Neuronal stem cell (in vitro differentiated cells): Measurements from ENCODE around the gene RPAIN.

Experiments
- DNase-seq: peaks from one replicate; pipeline ENCODE4 v3.0.0-alpha.2; 2013; ENCODE audit warnings: low spot score
- H2AFZ ChIP-seq: one replicate; pipeline ENCODE4 v1.6.1; 2013; ENCODE audit warnings: mild to moderate bottlenecking, low read length, inconsistent platforms
- H2AK5ac ChIP-seq: 2 replicates; pipeline ENCODE4 v1.6.1; 2013; ENCODE audit warnings: low read depth, mild to moderate bottlenecking, inconsistent platforms, low read length, moderate library complexity, mixed read lengths
- H2BK120ac ChIP-seq: 2 replicates; pipeline ENCODE4 v1.6.1; 2013; ENCODE audit warnings: low read depth, mild to moderate bottlenecking, inconsistent platforms, low read length, moderate library complexity, mixed read lengths
- H2BK12ac ChIP-seq: one replicate; pipeline ENCODE4 v1.6.1; 2013; ENCODE audit warnings: low read length, inconsistent platforms
- H2BK15ac ChIP-seq: 2 replicates; pipeline ENCODE4 v1.6.1; 2013; ENCODE audit warnings: mild to moderate bottlenecking, low read length, inconsistent platforms, mixed read lengths
- H2BK5ac ChIP-seq: one replicate; pipeline ENCODE4 v1.6.1; 2013; ENCODE audit warnings: inconsistent platforms, mild to moderate bottlenecking, low read length, moderate library complexity
- H3K14ac ChIP-seq: one replicate; pipeline ENCODE4 v1.6.1; 2013; ENCODE audit warnings: low read length, inconsistent platforms
- H3K18ac ChIP-seq: 2 replicates; pipeline ENCODE4 v1.6.1; 2013; ENCODE audit warnings: low read length, inconsistent platforms
- H3K23ac ChIP-seq: 2 replicates; pipeline ENCODE4 v1.6.1; 2013; ENCODE audit warnings: low read depth, mild to moderate bottlenecking, mixed read lengths, low read length, inconsistent platforms; ENCODE audit not compliant: poor library complexity
- H3K27ac ChIP-seq: replicated peaks from 3 replicates; pipeline ENCODE4 v1.5.1; 2013; ENCODE audit warnings: low read length, inconsistent platforms
- H3K27me3 ChIP-seq, 3 experiments: 2 replicates each; pipeline ENCODE4 v1.6.1; 2013; ENCODE audit warnings: low read length in 3 of 3, mild to moderate bottlenecking in 2 of 3, inconsistent platforms in 1 of 3, low read depth in 1 of 3, mixed read lengths in 1 of 3, moderate library complexity in 1 of 3; ENCODE audit not compliant: control insufficient read depth in 3 of 3, insufficient read depth in 3 of 3
- H3K36me3 ChIP-seq, 2 donors: replicated peaks in 1 of 2; 2 replicates each; pipeline ENCODE4 v1.6.1; 2013; ENCODE audit warnings: low read length in 2 of 2; ENCODE audit not compliant: control insufficient read depth in 2 of 2, insufficient read depth in 2 of 2
- H3K4ac ChIP-seq: 2 replicates; pipeline ENCODE4 v1.6.1; 2013; ENCODE audit warnings: inconsistent platforms, mild to moderate bottlenecking, low read length, moderate library complexity
- H3K4me1 ChIP-seq, 2 donors: 1 replicate in 1 of 2; 2 replicates in 1 of 2; pipeline ENCODE4 v1.6.1; 2013; ENCODE audit warnings: low read length in 2 of 2, low read depth in 1 of 2; ENCODE audit not compliant: control insufficient read depth in 2 of 2, insufficient read depth in 1 of 2
- H3K4me2 ChIP-seq: one replicate; pipeline ENCODE4 v1.6.1; 2013; ENCODE audit warnings: mild to moderate bottlenecking, low read length, inconsistent platforms; ENCODE audit not compliant: insufficient read depth, poor library complexity, severe bottlenecking
- H3K4me3 ChIP-seq, 2 donors: 2 replicates each; pipeline ENCODE4 v1.5.1; 2013; ENCODE audit warnings: low read length in 2 of 2, mild to moderate bottlenecking in 2 of 2, inconsistent platforms in 1 of 2, moderate library complexity in 1 of 2
- H3K79me1 ChIP-seq: one replicate; pipeline ENCODE4 v1.6.1; 2013; ENCODE audit warnings: low read depth, mild to moderate bottlenecking, inconsistent platforms, low read length, moderate library complexity
- H3K9ac ChIP-seq: one replicate; pipeline ENCODE4 v1.6.1; 2013; ENCODE audit warnings: mild to moderate bottlenecking, low read depth, low read length, inconsistent platforms; ENCODE audit not compliant: poor library complexity
- H3K9me3 ChIP-seq, 2 donors: replicated peaks in 1 of 2; 2 replicates each; pipeline versions ENCODE3 to v1.6.1; 2013; ENCODE audit warnings: low read length in 2 of 2, mild to moderate bottlenecking in 2 of 2, inconsistent platforms in 1 of 2, low read depth in 1 of 2, mixed read lengths in 1 of 2, moderate library complexity in 1 of 2; ENCODE audit not compliant: control insufficient read depth in 2 of 2, insufficient read depth in 1 of 2
- H4K8ac ChIP-seq: one replicate; pipeline ENCODE4 v1.6.1; 2013; ENCODE audit warnings: low read depth, mild to moderate bottlenecking, inconsistent platforms, low read length, moderate library complexity
- H4K91ac ChIP-seq: one replicate; pipeline ENCODE4 v1.6.1; 2013; ENCODE audit warnings: low read length, low read depth, mild to moderate bottlenecking, inconsistent platforms; ENCODE audit not compliant: poor library complexity
- WGBS, 2 donors: extraction: QIAGEN DNeasy Blood & Tissue Kit; methylation state at CpG; one replicate each; pipeline ENCODE4 v1.1.7; 2013; ENCODE audit warnings: missing lambda C conversion rate in 2 of 2, mixed read lengths in 1 of 2; ENCODE audit not compliant: insufficient read length in 2 of 2, insufficient replicate concordance in 1 of 2; ENCODE audit errors: extremely low coverage in 2 of 2; 5-methylcytosine and 5-hydroxymethylcytosine counted together

Gene RPAIN

GRCh38 chr17:5410594-5411272 lies 9.2 kb upstream of the RPAIN start:
- H3K4me1 ChIP-seq = no peaks in the 10 kb centered on the region
- no peak overlapping the region for H3K4me2 ChIP-seq
- no peak overlapping the region for H3K4ac ChIP-seq
- peaks cover 43 to 96% of the 10 kb centered on the region in 2 donors for H3K36me3 ChIP-seq
- no CpG with 5 or more reads among the region's 7 CpGs for WGBS, 2 donors
- no peak overlapping the region for H2AFZ ChIP-seq
- no peak overlapping the region for H2BK12ac ChIP-seq
- H4K8ac ChIP-seq = no peak overlapping the region
- H3K27me3 ChIP-seq = no peaks in the 10 kb centered on the region
- no peak overlapping the region for H2BK120ac ChIP-seq
- no peak overlapping the region for H3K27ac ChIP-seq
- H3K4me3 ChIP-seq = no peak overlapping the region
- no peak overlapping the region for H3K18ac ChIP-seq
- H3K79me1 ChIP-seq = no peaks in the 10 kb centered on the region
- no peak overlapping the region for H4K91ac ChIP-seq
- H3K9me3 ChIP-seq = no peaks in the 10 kb centered on the region
- H2AK5ac ChIP-seq = no peak overlapping the region
- no peak overlapping the region for H2BK15ac ChIP-seq
- DNase-seq = no peak
- H3K14ac ChIP-seq = no peak overlapping the region
- H3K9ac ChIP-seq = no peak overlapping the region
- no peak overlapping the region for H2BK5ac ChIP-seq
- no peak overlapping the region for H3K23ac ChIP-seq

- no peak overlapping the region for H2BK12ac ChIP-seq
- H2AK5ac ChIP-seq = no peak overlapping the region
- H4K91ac ChIP-seq = no peak overlapping the region
- DNase-seq = no peak
- no peaks in the 10 kb centered on the region for H3K9me3 ChIP-seq
- H3K79me1 ChIP-seq = peaks cover 2% of the 10 kb centered on the region
- H3K36me3 ChIP-seq = peaks cover 28 to 84% of the 10 kb centered on the region in 2 donors
- H4K8ac ChIP-seq = no peak overlapping the region
- no peaks in the 10 kb centered on the region for H3K4me1 ChIP-seq
- no peak overlapping the region for H2BK15ac ChIP-seq
- no peak overlapping the region for H3K9ac ChIP-seq
- no peaks in the 10 kb centered on the region for H3K27me3 ChIP-seq
- no peak overlapping the region for H2AFZ ChIP-seq
- no peak overlapping the region for H2BK5ac ChIP-seq
- no peak overlapping the region for H3K4me3 ChIP-seq
- no peak overlapping the region for H3K14ac ChIP-seq
- no peak overlapping the region for H3K4ac ChIP-seq
- no peak overlapping the region for H3K27ac ChIP-seq
- no peak overlapping the region for H3K23ac ChIP-seq
- WGBS, 2 donors = no CpG with 5 or more reads among the region's 4 CpGs
- H2BK120ac ChIP-seq = no peak overlapping the region
- H3K18ac ChIP-seq = no peak overlapping the region
- no peak overlapping the region for H3K4me2 ChIP-seq
Measured at GRCh38 chr17:5413682-5414081, 6.3 kb upstream of the RPAIN start.

GRCh38 chr17:5416901-5417300 lies 3.1 kb upstream of the RPAIN start:
- peaks cover 2 to 5% of the 10 kb centered on the region in 2 donors for H3K4me1 ChIP-seq
- DNase-seq = no peak
- H2BK120ac ChIP-seq = no peak overlapping the region
- no CpG with 5 or more reads among the region's 2 CpGs for WGBS, 2 donors
- no peak overlapping the region for H2AFZ ChIP-seq
- H3K9me3 ChIP-seq = no peaks in the 10 kb centered on the region
- H3K4me2 ChIP-seq = no peak overlapping the region
- no peak overlapping the region for H2BK15ac ChIP-seq
- peaks cover 5% of the 10 kb centered on the region for H3K79me1 ChIP-seq
- no peaks in the 10 kb centered on the region for H3K27me3 ChIP-seq
- H4K8ac ChIP-seq = no peak overlapping the region
- H2BK12ac ChIP-seq = no peak overlapping the region
- H2BK5ac ChIP-seq = no peak overlapping the region
- peaks cover 22 to 64% of the 10 kb centered on the region in 2 donors for H3K36me3 ChIP-seq
- no peak overlapping the region for H3K14ac ChIP-seq
- H3K9ac ChIP-seq = no peak overlapping the region
- H4K91ac ChIP-seq = no peak overlapping the region
- no peak overlapping the region for H3K18ac ChIP-seq
- H3K4ac ChIP-seq = no peak overlapping the region
- no peak overlapping the region for H3K23ac ChIP-seq
- H2AK5ac ChIP-seq = no peak overlapping the region
- H3K27ac ChIP-seq = no peak overlapping the region
- H3K4me3 ChIP-seq = no peak overlapping the region

GRCh38 chr17:5418858-5419355 lies 1.1 kb upstream of the RPAIN start:
- peak overlapping the region; percentile 97 for H3K9ac ChIP-seq
- H3K23ac ChIP-seq = no peak overlapping the region
- H3K18ac ChIP-seq = peak overlapping the region; percentile 93
- H3K4ac ChIP-seq = no peak overlapping the region
- no peak overlapping the region for H2BK12ac ChIP-seq
- H2BK15ac ChIP-seq = peak overlapping the region; percentile 10
- H3K14ac ChIP-seq = no peak overlapping the region
- H2BK120ac ChIP-seq = no peak overlapping the region
- peak; percentile 20 for DNase-seq
- peak overlapping the region; percentile 83 for H3K4me2 ChIP-seq
- H3K27ac ChIP-seq = peak overlapping the region; percentile 48
- H2AK5ac ChIP-seq = no peak overlapping the region
- peaks cover 20 to 64% of the 10 kb centered on the region in 2 donors for H3K36me3 ChIP-seq
- WGBS, 2 donors = no CpG with 5 or more reads among the region's 26 CpGs
- peaks cover 2 to 5% of the 10 kb centered on the region in 2 donors for H3K4me1 ChIP-seq
- peak overlapping the region; percentile 87 for H2AFZ ChIP-seq
- H3K9me3 ChIP-seq = no peaks in the 10 kb centered on the region
- no peaks in the 10 kb centered on the region for H3K27me3 ChIP-seq
- peaks cover 6% of the 10 kb centered on the region for H3K79me1 ChIP-seq
- no peak overlapping the region for H2BK5ac ChIP-seq
- H4K91ac ChIP-seq = no peak overlapping the region
- H4K8ac ChIP-seq = no peak overlapping the region
- H3K4me3 ChIP-seq = peak overlapping the region; percentile 79 to 91
